Tibial nerve (tissue), 4 donors: ENCODE data around the gene MIOX. TPM values are rescaled to one million over a fixed set of nuclear protein-coding genes. Genes with fewer than 3 reads are reported as not detected.

Experiments
- DNase-seq, 2 donors: peaks; one replicate each; pipeline ENCODE4 v3.0.0-alpha.2; 2019; ENCODE audit warnings: low spot score in 2 of 2
- H3K27ac ChIP-seq, 4 donors: fragments of 200-600 bp; sonication (generic) in 3 of 4; one replicate each; pipeline ENCODE4 v1.5.1; 2017 to 2019; ENCODE audit warnings: mild to moderate bottlenecking in 1 of 4
- H3K27me3 ChIP-seq, 2 donors: fragments of 200-600 bp; sonication (generic) in 1 of 2; one replicate each; pipeline versions ENCODE4 v1.5.1 to v1.6.0; 2017 to 2019
- H3K36me3 ChIP-seq, 3 donors: fragments of 200-600 bp; sonication (generic); one replicate each; pipeline ENCODE4 v1.5.1; 2018 to 2019
- H3K4me1 ChIP-seq, 4 donors: fragments of 200-600 bp; sonication (generic) in 3 of 4; one replicate each; pipeline ENCODE4 v1.5.1; 2017 to 2019
- H3K4me3 ChIP-seq, 4 donors: fragments of 200-600 bp; sonication (generic) in 3 of 4; one replicate each; pipeline ENCODE4 v1.5.1; 2017 to 2019; ENCODE audit warnings: mild to moderate bottlenecking in 1 of 4, moderate library complexity in 1 of 4
- H3K9me3 ChIP-seq, 4 donors: fragments of 200-600 bp; sonication (generic) in 3 of 4; one replicate each; pipeline ENCODE4 v1.5.1; 2017 to 2019
- EP300 ChIP-seq, 2 donors: sonication (generic); formaldehyde crosslinking; IDR thresholded peaks; one replicate each; pipeline ENCODE4 v1.6.1; 2017; ENCODE audit warnings: antibody characterized with exemption in 2 of 2, mild to moderate bottlenecking in 1 of 2
- POLR2A ChIP-seq, 2 donors: fragments of 450-650 bp; IDR thresholded peaks; one replicate each; pipeline ENCODE4 v1.6.1; 2017; ENCODE audit warnings: antibody characterized with exemption in 2 of 2, mild to moderate bottlenecking in 2 of 2, moderate library complexity in 2 of 2
- WGBS, 2 donors: methylation state at CpG; one replicate each; pipeline ENCODE4 v1.1.5; 2018; 5-methylcytosine and 5-hydroxymethylcytosine counted together
- total RNA-seq, 4 donors: library from RNA; depleted of rRNA; stranded (reverse); fragments of >200 nt; gene quantifications; one replicate each; pipeline ENCODE4 v1.1.0, GENCODE V29; 2016
- TF ChIP-seq, protein P1 (sequence below), 5 experiments: fragments of 200-600 bp in 3 of 5; fragments of 450-650 bp in 2 of 5; sonication (generic) in 3 of 5; IDR thresholded peaks; one replicate each; pipeline ENCODE4 v1.5.1; 2016 to 2019; ENCODE audit warnings: antibody characterized with exemption in 5 of 5, mild to moderate bottlenecking in 3 of 5, moderate library complexity in 2 of 5

Gene MIOX
- total RNA-seq, 4 donors from 2014 or later, result not detected

GRCh38 chr22:50497093-50497492, 10.4 kb downstream of the MIOX start:
- DNase-seq, result no peak
- Histone ChIP-seq H3K27me3 (no peaks in the 10 kb centered on the region), H3K27ac (no peak overlapping the region), H3K36me3 (peaks cover 0 to under 1% (median 0%) of the 10 kb centered on the region in 3 donors), H3K4me1 (peaks cover 0 to 6% (median 0%) of the 10 kb centered on the region in 4 donors), H3K4me3 (no peak overlapping the region), H3K9me3 (no peaks in the 10 kb centered on the region)
- 81 to 83% methylated on average over 6 of the region's 6 CpGs for WGBS, 2 donors
- TF ChIP-seq, protein P1, sequence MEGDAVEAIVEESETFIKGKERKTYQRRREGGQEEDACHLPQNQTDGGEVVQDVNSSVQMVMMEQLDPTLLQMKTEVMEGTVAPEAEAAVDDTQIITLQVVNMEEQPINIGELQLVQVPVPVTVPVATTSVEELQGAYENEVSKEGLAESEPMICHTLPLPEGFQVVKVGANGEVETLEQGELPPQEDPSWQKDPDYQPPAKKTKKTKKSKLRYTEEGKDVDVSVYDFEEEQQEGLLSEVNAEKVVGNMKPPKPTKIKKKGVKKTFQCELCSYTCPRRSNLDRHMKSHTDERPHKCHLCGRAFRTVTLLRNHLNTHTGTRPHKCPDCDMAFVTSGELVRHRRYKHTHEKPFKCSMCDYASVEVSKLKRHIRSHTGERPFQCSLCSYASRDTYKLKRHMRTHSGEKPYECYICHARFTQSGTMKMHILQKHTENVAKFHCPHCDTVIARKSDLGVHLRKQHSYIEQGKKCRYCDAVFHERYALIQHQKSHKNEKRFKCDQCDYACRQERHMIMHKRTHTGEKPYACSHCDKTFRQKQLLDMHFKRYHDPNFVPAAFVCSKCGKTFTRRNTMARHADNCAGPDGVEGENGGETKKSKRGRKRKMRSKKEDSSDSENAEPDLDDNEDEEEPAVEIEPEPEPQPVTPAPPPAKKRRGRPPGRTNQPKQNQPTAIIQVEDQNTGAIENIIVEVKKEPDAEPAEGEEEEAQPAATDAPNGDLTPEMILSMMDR (IDR thresholded peaks at IDR 0.05), result no peak
- no peak for TF ChIP-seq POLR2A (IDR thresholded peaks at IDR 0.05)
- no peak for TF ChIP-seq EP300 (IDR thresholded peaks at IDR 0.05)

GRCh38 chr22:50498322-50498890, 11.7 kb downstream of the MIOX start:
- TF ChIP-seq EP300 (IDR thresholded peaks at IDR 0.05) (no peak), POLR2A (IDR thresholded peaks at IDR 0.05) (no peak)
- TF ChIP-seq, protein P1 (IDR thresholded peaks at IDR 0.05), result peak; percentile 30 to 53 (median 51)
- Histone ChIP-seq H3K27ac (no peak overlapping the region), H3K4me3 (no peak overlapping the region), H3K9me3 (no peaks in the 10 kb centered on the region), H3K27me3 (no peaks in the 10 kb centered on the region), H3K4me1 (peaks cover 0 to 6% (median 0%) of the 10 kb centered on the region in 4 donors), H3K36me3 (peaks cover 0 to 14% (median 4%) of the 10 kb centered on the region in 3 donors)
- DNase-seq, result peak in 1 of 2 donors; percentile 54
- WGBS, 2 donors, result 23 to 26% methylated on average over 11 to 13 of the region's 13 CpGs

DNA sequence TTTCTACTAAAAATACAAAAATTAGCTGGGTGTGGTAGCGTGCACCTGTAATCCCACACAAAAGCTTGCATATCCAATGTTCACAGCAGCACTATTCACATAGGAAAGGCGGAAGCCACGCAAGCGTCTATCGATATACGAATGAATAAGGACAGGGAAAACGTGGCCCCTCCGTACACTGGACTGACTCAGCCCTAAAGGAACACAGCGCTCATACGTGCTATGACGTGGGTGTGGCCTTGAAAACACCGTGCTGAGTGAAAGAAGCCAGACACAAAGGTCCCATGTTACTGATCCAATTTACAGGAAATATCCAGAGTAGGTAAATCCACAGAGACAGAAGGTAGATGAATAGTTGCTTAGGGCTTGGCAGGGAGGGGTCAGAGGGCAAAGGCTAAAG, 13.8 kb downstream of the MIOX start:
- peaks cover 0 to 32% (median 20%) of the 10 kb centered on the region in 3 donors for H3K36me3 ChIP-seq
- TF ChIP-seq EP300 (IDR thresholded peaks at IDR 0.05), result no peak
- TF ChIP-seq POLR2A (IDR thresholded peaks at IDR 0.05), result no peak
- TF ChIP-seq, protein P1 (IDR thresholded peaks at IDR 0.05), result no peak
- H3K27me3 ChIP-seq, result no peaks in the 10 kb centered on the region
- no peaks in the 10 kb centered on the region for H3K9me3 ChIP-seq
- 92 to 93% methylated on average over 12 of the region's 12 CpGs for WGBS, 2 donors
- H3K27ac ChIP-seq, result no peak overlapping the region
- DNase-seq, result no peak
- no peak overlapping the region for H3K4me3 ChIP-seq
- H3K4me1 ChIP-seq, result peaks cover 0 to 10% (median 0%) of the 10 kb centered on the region in 4 donors

DNA sequence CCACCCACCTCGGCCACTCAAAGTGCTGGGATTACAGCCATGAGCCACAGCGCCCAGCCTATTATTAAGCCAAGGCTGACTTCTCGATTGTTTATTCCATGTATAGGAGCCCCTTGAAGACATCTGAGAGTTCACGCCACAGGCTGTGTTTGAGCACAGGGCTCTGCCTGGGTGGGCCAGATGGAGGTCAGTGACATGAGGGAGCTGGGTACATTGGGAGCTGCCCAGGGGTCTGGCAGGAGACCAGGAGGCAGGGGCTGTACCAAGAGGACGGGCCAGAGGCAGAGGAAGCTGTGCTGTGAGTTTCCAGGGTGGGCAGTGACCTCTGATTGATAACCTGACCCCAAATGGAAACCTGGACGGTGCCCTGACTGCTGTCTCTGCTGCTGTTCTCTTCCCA, 15.4 kb downstream of the MIOX start:
- Histone ChIP-seq H3K9me3 (no peaks in the 10 kb centered on the region), H3K27me3 (no peaks in the 10 kb centered on the region), H3K27ac (no peak overlapping the region), H3K4me1 (peaks cover 0 to 26% (median 9%) of the 10 kb centered on the region in 4 donors), H3K36me3 (peaks cover 3 to 41% (median 21%) of the 10 kb centered on the region in 3 donors), H3K4me3 (no peak overlapping the region)
- WGBS, 2 donors, result 73 to 84% methylated on average over 6 of the region's 6 CpGs
- no peak for DNase-seq
- TF ChIP-seq, protein P1 (IDR thresholded peaks at IDR 0.05), result no peak
- TF ChIP-seq POLR2A (IDR thresholded peaks at IDR 0.05), result no peak
- no peak for TF ChIP-seq EP300 (IDR thresholded peaks at IDR 0.05)

- H3K27ac ChIP-seq, result no peak overlapping the region
- 68 to 77% methylated on average over 19 to 23 of the region's 24 CpGs for WGBS, 2 donors
- H3K4me3 ChIP-seq, result no peak overlapping the region
- TF ChIP-seq POLR2A (IDR thresholded peaks at IDR 0.05) (no peak), EP300 (IDR thresholded peaks at IDR 0.05) (no peak)
- TF ChIP-seq, protein P1 (IDR thresholded peaks at IDR 0.05), result no peak
- no peaks in the 10 kb centered on the region for H3K27me3 ChIP-seq
- H3K4me1 ChIP-seq, result peaks cover 0 to 26% (median 10%) of the 10 kb centered on the region in 4 donors
- DNase-seq, result no peak
- H3K36me3 ChIP-seq, result peaks cover 3 to 41% (median 21%) of the 10 kb centered on the region in 3 donors
- H3K9me3 ChIP-seq, result no peaks in the 10 kb centered on the region
Measured at GRCh38 chr22:50502628-50503474, 16.2 kb downstream of the MIOX start.
